ENCODE results near the gene TMEM225B.

The TMEM225B gene

DNA sequence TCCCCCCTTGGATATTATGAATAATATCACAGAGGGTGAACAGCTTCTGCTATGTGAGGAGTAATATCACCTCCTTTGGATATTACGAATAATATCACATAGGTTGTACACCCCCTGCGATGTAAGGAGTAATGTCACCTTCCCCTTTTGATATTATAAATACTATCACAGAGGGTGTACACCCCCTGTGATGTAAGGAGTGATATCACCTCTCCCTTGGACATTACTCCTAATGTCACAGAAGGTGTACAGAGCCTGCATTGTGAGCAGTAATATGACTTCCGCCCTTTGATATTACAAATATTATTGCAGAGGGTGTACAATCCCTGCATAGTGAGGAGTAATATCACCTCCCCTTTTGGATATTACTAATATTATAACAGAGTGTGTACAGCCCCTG is 9.2 kb upstream of the TMEM225B start:
- DNase-seq (ENCODE audit: insufficient read length) (no peak), FAIRE-seq (no peak)
- no peak for TF ChIP-seq POLR2A (IDR thresholded peaks at IDR 0.05; ENCODE audit: low read depth, low read length)
- TF ChIP-seq POLR2AphosphoS5 (IDR thresholded peaks at IDR 0.05; ENCODE audit: low read depth, low read length), result no peak
- no peak for TF ChIP-seq TAF1 (IDR thresholded peaks at IDR 0.05; ENCODE audit: borderline replicate concordance, low read depth, low read length)

DNA sequence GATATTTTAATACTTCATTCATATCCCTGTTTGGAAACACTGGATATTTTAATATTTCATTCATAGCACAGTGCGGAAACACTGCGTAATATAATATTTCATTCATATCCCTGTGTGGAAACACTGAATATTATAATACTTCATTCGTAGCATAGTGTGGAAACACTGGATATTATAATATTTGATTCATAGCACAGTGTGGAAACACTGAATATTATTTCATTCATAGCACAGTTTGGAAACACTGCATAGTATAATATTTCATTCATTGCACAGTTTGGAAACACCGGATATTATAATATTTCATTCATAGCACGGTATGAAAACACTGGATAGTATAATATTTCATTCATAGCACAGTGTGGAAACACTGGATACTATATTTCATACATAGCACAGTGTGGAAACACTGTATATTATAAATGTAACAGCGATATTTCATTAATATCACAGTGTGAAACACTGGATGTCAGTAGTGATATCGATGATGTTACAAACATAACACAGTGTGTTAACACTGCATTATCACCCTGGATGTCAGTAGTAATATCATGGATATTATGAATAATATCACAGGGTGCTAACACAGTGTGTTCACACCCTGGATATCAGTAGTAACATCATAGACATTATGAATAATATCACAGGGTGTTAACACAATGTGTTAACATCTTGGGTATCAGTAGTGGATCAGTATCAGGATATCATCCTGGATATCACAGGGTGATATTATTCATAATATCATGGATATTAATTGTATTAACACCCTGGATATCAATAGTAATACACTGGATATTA is 2.9 kb upstream of the TMEM225B start:
- no peak for DNase-seq (ENCODE audit: insufficient read length)
- no peak for TF ChIP-seq POLR2A (IDR thresholded peaks at IDR 0.05; ENCODE audit: low read depth, low read length)
- no peak for TF ChIP-seq TAF1 (IDR thresholded peaks at IDR 0.05; ENCODE audit: borderline replicate concordance, low read depth, low read length)
- no peak for TF ChIP-seq POLR2AphosphoS5 (IDR thresholded peaks at IDR 0.05; ENCODE audit: low read depth, low read length)
- FAIRE-seq, result no peak

DNA sequence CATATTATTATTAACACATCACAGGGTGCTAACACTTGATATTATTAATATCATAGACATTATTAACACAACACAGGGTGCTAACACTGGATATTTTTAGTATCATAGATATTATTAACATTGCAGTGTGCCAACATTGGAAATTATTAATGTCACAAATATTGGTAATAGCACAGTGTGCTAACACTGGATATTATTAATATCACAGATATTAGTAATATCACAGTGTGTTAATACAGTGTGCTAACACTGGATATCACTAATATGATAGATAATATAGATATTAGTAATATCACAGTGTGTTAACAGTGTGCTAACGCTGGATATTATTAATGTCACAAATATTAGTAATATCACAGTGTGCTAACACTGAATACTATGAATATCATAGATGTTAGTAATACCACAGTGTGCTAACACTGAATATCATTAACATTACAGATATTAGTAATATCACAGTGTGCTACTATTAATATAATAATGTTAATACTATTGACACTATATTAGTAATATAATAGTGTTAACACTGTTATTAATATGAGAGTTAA is 1.6 kb upstream of the TMEM225B start:
- TF ChIP-seq POLR2AphosphoS5 (IDR thresholded peaks at IDR 0.05; ENCODE audit: low read depth, low read length), result no peak
- no peak for TF ChIP-seq POLR2A (IDR thresholded peaks at IDR 0.05; ENCODE audit: low read depth, low read length)
- no peak for TF ChIP-seq TAF1 (IDR thresholded peaks at IDR 0.05; ENCODE audit: borderline replicate concordance, low read depth, low read length)
- no peak for FAIRE-seq
- no peak for DNase-seq (ENCODE audit: insufficient read length)

DNA sequence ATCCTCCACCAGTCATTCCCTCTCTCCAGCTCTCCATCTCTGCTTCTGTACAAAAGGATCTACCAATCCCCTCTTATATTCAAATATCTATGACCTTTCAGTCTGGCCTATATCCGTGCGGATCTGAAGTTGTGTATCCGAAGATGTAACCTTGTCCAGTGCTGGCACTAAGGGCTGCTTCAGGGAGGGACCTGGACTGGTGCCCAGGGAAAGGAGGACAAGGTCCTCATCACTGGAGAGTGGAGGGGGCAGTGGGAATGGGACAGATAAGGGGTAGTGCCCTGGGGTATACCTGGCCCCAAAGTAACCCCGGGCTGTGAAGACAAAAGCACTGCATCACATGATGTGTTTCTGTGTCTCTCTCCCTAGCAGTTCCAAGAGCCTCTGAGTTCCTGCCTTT is 1.8 kb downstream of the TMEM225B start:
- TF ChIP-seq POLR2AphosphoS5 (IDR thresholded peaks at IDR 0.05; ENCODE audit: low read depth, low read length) (no peak), POLR2A (IDR thresholded peaks at IDR 0.05; ENCODE audit: low read depth, low read length) (no peak), TAF1 (IDR thresholded peaks at IDR 0.05; ENCODE audit: borderline replicate concordance, low read depth, low read length) (no peak)
- DNase-seq (ENCODE audit: insufficient read length), result no peak
- no peak for FAIRE-seq

DNA sequence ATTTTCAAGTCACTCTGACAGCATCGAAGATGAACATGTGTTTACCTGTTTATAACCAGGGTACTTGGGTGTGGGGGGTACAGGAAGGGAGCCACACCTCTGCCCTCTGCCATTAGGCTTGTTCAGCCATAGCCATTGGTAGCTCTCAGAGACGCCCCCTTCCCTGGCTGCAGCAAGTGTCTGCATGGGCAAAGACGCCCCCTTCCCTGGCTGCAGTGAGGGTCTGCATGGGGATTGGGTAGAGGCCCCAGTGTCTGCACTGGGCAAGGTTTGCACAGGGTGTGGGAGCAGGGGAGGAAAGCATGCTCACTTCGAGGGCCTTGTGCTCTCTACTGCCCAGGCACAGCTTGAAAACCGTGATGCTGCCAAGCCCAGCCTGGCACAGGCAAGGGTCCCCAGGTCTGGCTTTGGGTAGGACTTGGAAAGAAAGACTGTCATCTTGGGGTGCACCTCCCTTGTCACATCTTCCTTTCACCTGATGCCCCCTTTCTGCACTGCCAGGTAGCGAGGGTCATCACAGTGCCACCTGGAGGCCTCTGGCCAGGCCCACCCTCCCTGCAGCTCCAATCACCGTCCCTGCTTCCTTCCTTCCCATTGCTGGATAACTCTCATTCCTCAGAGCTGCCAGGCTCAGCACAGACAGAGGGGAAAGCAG is 3.7 kb downstream of the TMEM225B start:
- FAIRE-seq (no peak), DNase-seq (ENCODE audit: insufficient read length) (no peak)
- TF ChIP-seq POLR2A (IDR thresholded peaks at IDR 0.05; ENCODE audit: low read depth, low read length) (no peak), POLR2AphosphoS5 (IDR thresholded peaks at IDR 0.05; ENCODE audit: low read depth, low read length) (no peak), TAF1 (IDR thresholded peaks at IDR 0.05; ENCODE audit: borderline replicate concordance, low read depth, low read length) (no peak)

DNA sequence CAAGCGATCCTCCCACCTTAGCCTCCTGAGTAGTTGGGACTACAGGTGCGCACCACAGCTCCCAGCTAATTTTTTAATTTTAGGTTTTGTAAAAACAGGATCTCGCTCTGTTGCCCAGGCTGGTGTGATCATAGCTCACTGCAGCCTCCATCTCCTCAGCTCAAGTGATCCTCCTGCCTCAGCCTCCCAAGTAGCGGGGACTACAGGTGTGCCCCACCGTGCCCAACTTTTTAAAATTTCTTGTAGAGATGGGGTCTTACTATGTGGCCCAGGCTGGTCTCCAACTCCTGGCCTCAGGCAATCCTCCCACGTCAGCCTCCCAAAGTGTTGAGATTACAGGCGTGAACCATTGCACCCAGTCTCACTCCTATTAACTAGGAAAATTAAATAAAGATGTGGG is 7.5 kb downstream of the TMEM225B start:
- TF ChIP-seq POLR2AphosphoS5 (IDR thresholded peaks at IDR 0.05; ENCODE audit: low read depth, low read length) (no peak), POLR2A (IDR thresholded peaks at IDR 0.05; ENCODE audit: low read depth, low read length) (no peak), TAF1 (IDR thresholded peaks at IDR 0.05; ENCODE audit: borderline replicate concordance, low read depth, low read length) (no peak)

DNA sequence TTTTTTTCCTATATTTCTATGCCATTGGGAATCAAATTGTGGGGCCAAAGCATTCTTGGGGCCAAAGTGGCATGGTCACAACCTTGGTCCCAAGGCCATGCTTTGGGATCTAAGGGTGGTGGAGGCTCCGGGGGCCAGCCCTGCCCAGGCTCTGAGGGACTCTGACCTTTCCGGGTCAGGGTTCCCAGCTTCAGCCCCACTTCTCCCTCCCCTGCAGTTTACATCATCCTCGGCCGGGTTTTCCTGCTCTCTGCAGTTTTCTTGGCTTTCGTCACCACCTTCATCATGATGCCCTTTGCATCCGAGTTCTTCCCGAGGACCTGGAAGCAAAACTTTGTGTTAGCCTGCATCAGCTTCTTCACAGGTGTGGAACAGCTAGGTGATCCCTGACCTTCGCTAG is 8.5 kb downstream of the TMEM225B start:
- TF ChIP-seq TAF1 (IDR thresholded peaks at IDR 0.05; ENCODE audit: borderline replicate concordance, low read depth, low read length) (no peak), POLR2A (IDR thresholded peaks at IDR 0.05; ENCODE audit: low read depth, low read length) (no peak), POLR2AphosphoS5 (IDR thresholded peaks at IDR 0.05; ENCODE audit: low read depth, low read length) (no peak)
- FAIRE-seq (no peak), DNase-seq (ENCODE audit: insufficient read length) (no peak)

More for the DNA sequence above, 7.5 kb downstream of the TMEM225B start:
- FAIRE-seq, result no peak
- no peak for DNase-seq (ENCODE audit: insufficient read length)

DNA sequence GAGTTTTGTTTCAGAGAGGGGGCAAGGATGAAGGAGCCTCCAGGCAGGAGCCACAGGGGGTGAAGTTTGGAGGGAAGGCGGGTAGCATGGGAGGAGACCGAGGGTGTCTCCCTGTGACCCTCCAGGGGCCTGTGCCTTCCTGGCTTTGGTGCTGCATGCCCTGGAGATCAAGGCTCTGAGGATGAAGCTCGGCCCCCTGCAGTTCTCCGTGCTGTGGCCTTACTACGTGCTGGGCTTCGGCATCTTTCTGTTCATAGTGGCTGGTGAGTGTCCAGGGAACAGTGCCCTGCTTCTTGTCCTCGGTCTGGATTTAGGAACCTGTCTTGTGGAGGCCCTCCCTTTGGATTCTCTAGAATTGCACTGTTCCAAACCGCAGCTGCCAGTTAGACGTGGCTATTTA is 9.5 kb downstream of the TMEM225B start:
- no peak for TF ChIP-seq TAF1 (IDR thresholded peaks at IDR 0.05; ENCODE audit: borderline replicate concordance, low read depth, low read length)
- TF ChIP-seq POLR2AphosphoS5 (IDR thresholded peaks at IDR 0.05; ENCODE audit: low read depth, low read length), result no peak
- no peak for TF ChIP-seq POLR2A (IDR thresholded peaks at IDR 0.05; ENCODE audit: low read depth, low read length)
- DNase-seq (ENCODE audit: insufficient read length), result no peak
- no peak for FAIRE-seq

DNA sequence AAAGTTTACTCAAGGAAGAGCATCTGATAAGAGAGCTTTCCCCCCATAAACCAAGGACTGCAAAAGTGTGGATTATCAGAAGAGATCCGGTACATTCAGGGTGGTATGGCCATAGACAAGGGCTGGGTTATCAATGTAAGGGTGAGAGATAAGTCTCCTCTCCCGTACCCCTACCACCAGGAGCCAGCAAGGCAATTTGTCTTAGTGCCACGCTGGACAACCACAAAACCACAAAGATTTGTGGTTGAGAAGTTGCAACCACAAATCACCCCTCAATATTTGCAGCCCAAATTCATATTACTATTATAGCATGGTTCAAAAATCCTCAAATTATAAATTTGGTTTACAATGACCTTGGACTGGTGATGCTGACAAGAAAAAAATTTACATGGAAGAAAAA is 16.4 kb downstream of the TMEM225B start:
- TF ChIP-seq POLR2A (IDR thresholded peaks at IDR 0.05; ENCODE audit: low read depth, low read length) (no peak), TAF1 (IDR thresholded peaks at IDR 0.05; ENCODE audit: borderline replicate concordance, low read depth, low read length) (no peak), POLR2AphosphoS5 (IDR thresholded peaks at IDR 0.05; ENCODE audit: low read depth, low read length) (no peak)
- DNase-seq (ENCODE audit: insufficient read length) (no peak), FAIRE-seq (no peak)

DNA sequence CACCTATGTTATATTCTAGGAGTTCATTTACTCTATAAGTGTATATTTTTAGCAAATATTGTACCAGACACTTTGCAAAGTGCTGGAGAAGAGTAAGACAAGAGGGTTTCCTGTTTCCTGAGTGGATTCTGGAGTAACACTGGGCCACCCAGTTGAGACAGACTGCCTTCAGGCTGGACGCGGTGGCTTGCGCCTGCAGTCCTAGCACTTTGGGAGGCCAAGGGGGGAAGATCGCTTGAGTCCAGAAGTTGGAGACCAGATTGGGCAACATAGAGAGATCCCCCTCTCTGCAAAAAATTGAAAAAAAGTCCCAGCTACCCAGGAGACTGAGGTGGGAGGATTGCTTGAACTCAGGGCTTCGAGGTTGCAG is 17.9 kb downstream of the TMEM225B start:
- TF ChIP-seq POLR2AphosphoS5 (IDR thresholded peaks at IDR 0.05; ENCODE audit: low read depth, low read length), result no peak
- no peak for TF ChIP-seq POLR2A (IDR thresholded peaks at IDR 0.05; ENCODE audit: low read depth, low read length)
- TF ChIP-seq TAF1 (IDR thresholded peaks at IDR 0.05; ENCODE audit: borderline replicate concordance, low read depth, low read length), result no peak
- FAIRE-seq (peak; percentile 48), DNase-seq (ENCODE audit: insufficient read length) (no peak)

DNA sequence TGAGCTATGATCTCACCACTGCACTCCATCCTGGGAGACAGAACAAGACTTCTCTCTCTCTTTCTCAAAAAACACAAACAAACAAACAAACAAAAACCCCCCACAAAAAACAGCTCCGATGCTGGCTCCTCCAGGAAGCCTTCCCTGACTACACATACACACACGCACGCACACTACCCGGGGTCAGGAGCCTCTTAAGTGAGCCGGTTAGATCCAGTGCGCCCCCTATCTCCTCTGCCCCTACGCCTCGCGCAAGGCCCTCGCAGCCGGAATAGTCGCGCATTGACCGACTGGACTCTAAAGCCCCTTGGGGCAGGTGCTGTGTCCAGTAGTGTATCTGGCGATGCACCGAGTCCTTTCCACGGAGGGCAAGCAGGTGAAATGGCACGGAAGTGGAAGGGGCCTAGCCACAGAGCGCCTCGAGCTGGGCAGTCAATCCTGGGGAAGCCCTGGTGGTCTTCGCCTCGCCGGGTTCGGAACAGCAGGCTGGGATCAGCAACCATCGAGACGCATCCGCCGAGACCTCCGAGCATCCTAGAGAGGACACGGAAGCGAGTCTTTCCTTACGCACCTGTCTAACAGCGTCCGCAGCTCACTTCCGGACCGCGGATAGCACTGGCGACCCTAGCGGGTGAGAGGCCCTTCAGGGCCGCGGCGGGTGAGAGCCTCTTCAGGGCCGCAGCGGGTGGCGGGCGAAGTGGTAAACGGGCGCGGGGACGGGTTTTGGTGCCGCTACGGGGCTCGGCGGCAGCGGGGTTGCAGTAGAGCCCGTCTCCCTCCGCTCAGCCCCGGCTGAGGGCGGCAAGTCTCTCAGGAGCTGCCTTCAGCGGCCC is 18.5 kb downstream of the TMEM225B start, which contains the start of gene ZSCAN25:
Gene ZSCAN25 (plus strand): TSS at position 588 of the 833 bp plus-strand sequence. CDS start 2,661 bp downstream, outside the sequence.
- DNase-seq (ENCODE audit: insufficient read length), result peak; percentile 88
- FAIRE-seq, result peak; percentile 98
- TF ChIP-seq POLR2AphosphoS5 (IDR thresholded peaks at IDR 0.05; ENCODE audit: low read depth, low read length), result peak; percentile 92
- TF ChIP-seq POLR2A (IDR thresholded peaks at IDR 0.05; ENCODE audit: low read depth, low read length), result peak; percentile 87; the same call in 1 of the 2 replicates
- peak; percentile 87 for TF ChIP-seq TAF1 (IDR thresholded peaks at IDR 0.05; ENCODE audit: borderline replicate concordance, low read depth, low read length)
